T-helper 1 cell treated with Interleukin-12 subunit alpha and Interleukin-12 subunit beta and Interleukin-4 antibody, amounts not matched to agents 30 μg/mL and 1 μg/mL, for 36 hours (primary cell): ENCODE measurements around the gene ZNF808.
"Not testable (repeated sequence)": the region's sequence is repeated elsewhere in the genome, so short reads cannot be mapped to it uniquely, and the experiment has no call there.

Experiments used
- H3K27ac Mint-ChIP-seq: one replicate; pipeline ENCODE4 v1.8.0; 2021; ENCODE audit warnings: mild to moderate bottlenecking, mixed read lengths
- H3K27me3 Mint-ChIP-seq: one replicate; pipeline ENCODE4 v1.8.0; 2021; ENCODE audit warnings: low read depth, mixed read lengths
- H3K36me3 Mint-ChIP-seq: one replicate; pipeline ENCODE4 v1.8.0; 2021; ENCODE audit warnings: low read depth, mixed read lengths
- H3K4me1 Mint-ChIP-seq: one replicate; pipeline ENCODE4 v1.8.0; 2021; ENCODE audit warnings: low read depth, mixed read lengths
- H3K4me3 Mint-ChIP-seq: one replicate; pipeline ENCODE4 v1.8.0; 2021; ENCODE audit warnings: mild to moderate bottlenecking, moderate library complexity, mixed read lengths
- H3K9me3 Mint-ChIP-seq: one replicate; pipeline ENCODE4 v1.8.0; 2021; ENCODE audit warnings: mixed read lengths

ZNF808 gene

GRCh38 chr19:52520013-52520412 lies 7.5 kb upstream of the ZNF808 start:
- Mint-ChIP-seq H3K9me3 (peaks cover 70% of the 10 kb centered on the region), H3K27me3 (no peaks in the 10 kb centered on the region), H3K36me3 (no peaks in the 10 kb centered on the region), H3K4me1 (no peaks in the 10 kb centered on the region), H3K27ac (no peak overlapping the region), H3K4me3 (no peak overlapping the region)

- peaks cover 49% of the 10 kb centered on the region for H3K9me3 Mint-ChIP-seq
- no peaks in the 10 kb centered on the region for H3K27me3 Mint-ChIP-seq
- no peak overlapping the region for H3K27ac Mint-ChIP-seq
- no peaks in the 10 kb centered on the region for H3K36me3 Mint-ChIP-seq
- no peak overlapping the region for H3K4me3 Mint-ChIP-seq
- H3K4me1 Mint-ChIP-seq, result peaks cover 3% of the 10 kb centered on the region
Observed at GRCh38 chr19:52522551-52522950, 4.9 kb upstream of the ZNF808 start.

DNA sequence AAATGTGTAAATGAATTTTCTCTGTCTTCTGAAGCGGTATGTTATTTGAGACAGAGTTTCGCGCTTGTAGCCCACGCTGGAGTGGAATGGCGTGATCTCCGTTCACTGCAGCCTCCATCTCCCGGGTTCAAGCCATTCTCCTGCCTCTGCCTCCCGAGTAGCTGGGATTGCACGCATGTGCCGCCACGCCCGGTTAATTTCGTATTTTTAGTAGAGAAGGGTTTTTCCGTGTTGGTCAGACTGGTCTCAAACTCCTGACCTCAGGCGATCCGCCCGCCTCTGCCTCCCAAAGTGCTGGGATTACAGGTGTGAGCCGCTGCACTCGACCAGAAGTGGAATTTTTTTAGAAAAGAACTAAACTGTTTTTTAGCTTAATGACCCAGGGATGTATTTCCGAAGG lies 3.4 kb upstream of the ZNF808 start:
- Mint-ChIP-seq H3K27ac (no peak overlapping the region), H3K27me3 (no peaks in the 10 kb centered on the region), H3K4me3 (no peak overlapping the region), H3K4me1 (peaks cover 13% of the 10 kb centered on the region), H3K36me3 (peaks cover 10% of the 10 kb centered on the region), H3K9me3 (peaks cover 36% of the 10 kb centered on the region)

DNA sequence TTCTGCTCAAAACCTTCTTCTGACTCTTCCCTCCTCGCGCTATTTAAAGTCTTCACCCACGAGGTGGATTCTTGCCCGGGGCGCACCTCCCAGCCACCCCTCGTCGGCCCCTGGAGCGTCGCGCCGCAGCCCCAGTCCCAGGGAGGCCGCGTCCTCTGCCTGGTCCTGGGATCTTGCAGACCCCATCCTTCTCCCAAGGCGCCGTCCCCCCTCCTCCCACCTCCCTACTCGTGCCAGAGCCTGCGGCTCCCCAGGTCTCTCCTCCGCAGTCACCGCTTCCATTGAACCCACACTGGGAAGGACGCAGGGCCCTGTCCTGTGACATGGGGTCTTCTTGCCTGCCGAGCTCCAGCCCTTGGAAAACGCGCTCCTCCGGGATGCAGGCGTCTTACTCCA lies 486 bp downstream of the ZNF808 start:
- no peaks in the 10 kb centered on the region for H3K27me3 Mint-ChIP-seq
- peak overlapping the region; percentile 91 for H3K4me3 Mint-ChIP-seq
- peaks cover 17% of the 10 kb centered on the region for H3K4me1 Mint-ChIP-seq
- peaks cover 28% of the 10 kb centered on the region for H3K36me3 Mint-ChIP-seq
- peak overlapping the region; percentile 91 for H3K27ac Mint-ChIP-seq
- peaks cover 22% of the 10 kb centered on the region for H3K9me3 Mint-ChIP-seq

- H3K4me1 Mint-ChIP-seq, result peaks cover 29% of the 10 kb centered on the region
- H3K4me3 Mint-ChIP-seq, result no peak overlapping the region
- H3K27me3 Mint-ChIP-seq, result no peaks in the 10 kb centered on the region
- H3K27ac Mint-ChIP-seq, result no peak overlapping the region
- H3K9me3 Mint-ChIP-seq, result peaks cover 19% of the 10 kb centered on the region
- peaks cover 54% of the 10 kb centered on the region for H3K36me3 Mint-ChIP-seq
Observed at GRCh38 chr19:52532480-52532879, 5.0 kb downstream of the ZNF808 start.

DNA sequence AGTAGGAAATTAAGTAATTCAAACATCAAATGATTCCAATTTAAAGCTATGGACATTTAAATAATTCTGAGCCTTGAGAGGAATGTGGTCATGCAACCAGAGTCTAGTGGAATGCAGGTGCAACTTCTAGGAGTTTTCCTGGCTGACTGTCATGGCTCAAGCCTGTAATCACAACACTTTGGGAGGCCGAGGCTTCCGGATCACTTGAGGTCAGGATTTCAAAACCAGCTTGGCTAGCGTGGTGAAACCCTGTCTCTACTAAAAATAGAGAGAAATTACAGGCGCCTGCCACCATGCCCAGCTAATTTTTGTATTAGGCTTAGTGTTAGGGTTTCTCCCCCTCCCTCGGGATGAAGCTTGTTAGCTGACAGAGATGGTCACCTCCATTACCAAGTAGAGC lies 6.4 kb downstream of the ZNF808 start:
- Mint-ChIP-seq H3K27ac (no peak overlapping the region), H3K4me1 (peaks cover 20% of the 10 kb centered on the region), H3K9me3 (peaks cover 25% of the 10 kb centered on the region), H3K4me3 (no peak overlapping the region), H3K36me3 (peaks cover 52% of the 10 kb centered on the region), H3K27me3 (no peaks in the 10 kb centered on the region)

DNA sequence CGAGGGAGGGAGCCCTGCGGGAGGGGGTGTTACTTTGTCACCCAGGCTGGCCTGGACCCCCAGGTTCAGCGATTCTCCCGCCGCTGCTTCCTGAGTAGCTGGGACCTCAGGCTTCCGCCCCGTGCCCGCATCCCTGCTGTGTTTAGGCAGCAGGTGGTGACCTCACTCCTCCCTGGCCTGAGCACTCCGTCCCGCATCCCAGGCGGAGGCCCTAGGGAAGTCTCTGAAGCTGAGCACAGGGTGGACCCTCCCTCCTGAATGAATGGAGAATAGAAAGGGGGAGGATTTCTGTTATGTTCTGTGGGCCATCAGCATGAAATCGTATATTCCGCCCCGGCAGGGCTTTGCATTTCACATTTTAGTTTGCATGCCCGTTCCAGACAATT lies 7.9 kb downstream of the ZNF808 start:
- peaks cover 19% of the 10 kb centered on the region for H3K4me1 Mint-ChIP-seq
- H3K27ac Mint-ChIP-seq, result peak overlapping the region; percentile 98
- H3K9me3 Mint-ChIP-seq, result peaks cover 30% of the 10 kb centered on the region
- peaks cover 53% of the 10 kb centered on the region for H3K36me3 Mint-ChIP-seq
- not testable (repeated sequence) for H3K27me3 Mint-ChIP-seq
- peak overlapping the region; percentile 94 for H3K4me3 Mint-ChIP-seq

DNA sequence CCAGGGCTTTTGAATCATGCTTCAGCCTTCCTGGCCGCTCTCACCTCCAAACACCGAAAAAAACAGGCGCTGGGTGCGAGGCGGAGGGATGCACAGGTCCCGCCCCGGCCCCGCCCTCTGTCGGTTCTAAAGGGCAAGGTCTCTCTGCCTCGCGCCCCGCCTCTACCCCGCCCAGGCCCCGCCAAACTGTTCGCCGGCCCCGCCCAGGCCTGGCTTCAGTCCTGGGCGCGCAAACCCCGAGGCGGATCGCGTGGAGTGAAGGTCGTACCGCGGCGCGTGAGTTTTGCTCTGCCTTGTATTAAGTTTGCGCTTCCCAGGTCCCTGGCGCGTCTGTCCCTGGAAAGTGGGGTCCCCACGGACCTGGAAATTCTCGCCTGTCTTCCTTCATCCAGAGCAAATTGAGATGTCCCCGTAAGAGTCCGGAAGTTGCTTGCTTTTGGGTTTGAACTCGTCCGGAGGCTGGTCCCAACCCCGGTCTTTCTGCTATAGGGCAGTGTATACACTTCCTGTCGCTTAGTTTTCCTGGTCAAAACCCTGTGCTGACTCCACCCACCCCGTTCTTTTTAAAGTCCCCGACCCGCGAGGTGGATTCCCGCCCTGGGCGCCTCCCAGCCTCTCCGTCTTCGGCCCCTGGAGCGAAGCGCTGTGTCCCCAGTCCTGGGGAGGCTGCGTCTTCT lies 8.4 kb downstream of the ZNF808 start:
- Mint-ChIP-seq H3K36me3 (peaks cover 58% of the 10 kb centered on the region), H3K4me3 (peak overlapping the region; percentile 94), H3K4me1 (peaks cover 18% of the 10 kb centered on the region), H3K27ac (peak overlapping the region; percentile 98), H3K9me3 (peaks cover 35% of the 10 kb centered on the region), H3K27me3 (no peaks in the 10 kb centered on the region)

GRCh38 chr19:52536448-52536800 lies 9.0 kb downstream of the ZNF808 start:
- peaks cover 16% of the 10 kb centered on the region for H3K4me1 Mint-ChIP-seq
- H3K27ac Mint-ChIP-seq, result peak overlapping the region; percentile 98
- H3K4me3 Mint-ChIP-seq, result peak overlapping the region; percentile 94
- peaks cover 31% of the 10 kb centered on the region for H3K9me3 Mint-ChIP-seq
- H3K36me3 Mint-ChIP-seq, result peaks cover 59% of the 10 kb centered on the region
- H3K27me3 Mint-ChIP-seq, result no peaks in the 10 kb centered on the region

- H3K36me3 Mint-ChIP-seq, result peaks cover 63% of the 10 kb centered on the region
- not testable (repeated sequence) for H3K4me3 Mint-ChIP-seq, H3K27ac Mint-ChIP-seq, H3K27me3 Mint-ChIP-seq
- H3K9me3 Mint-ChIP-seq, result peaks cover 45% of the 10 kb centered on the region
- H3K4me1 Mint-ChIP-seq, result peaks cover 32% of the 10 kb centered on the region
Observed at GRCh38 chr19:52538815-52539214, 11.3 kb downstream of the ZNF808 start.

DNA sequence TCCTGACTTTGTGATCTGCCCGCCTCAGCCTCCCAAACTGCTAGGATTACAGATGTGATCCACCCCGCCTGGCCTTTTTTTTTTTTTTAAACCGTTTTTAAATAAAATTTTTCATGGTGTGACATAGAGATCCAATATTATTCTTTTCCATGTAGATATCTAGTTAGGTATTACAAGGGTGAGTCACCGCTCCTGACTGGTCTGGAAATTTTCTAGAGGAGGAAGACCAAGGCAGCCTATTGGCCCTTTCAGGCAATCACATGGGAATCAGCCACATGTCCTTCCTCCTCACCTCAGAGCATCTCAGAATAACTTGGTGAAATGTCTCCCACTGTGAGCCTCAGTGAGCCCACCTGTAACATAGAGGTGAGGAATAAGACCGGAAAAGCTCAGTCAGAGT lies 13.7 kb downstream of the ZNF808 start:
- not testable (repeated sequence) for H3K27ac Mint-ChIP-seq, H3K27me3 Mint-ChIP-seq, H3K4me3 Mint-ChIP-seq
- H3K4me1 Mint-ChIP-seq, result peaks cover 27% of the 10 kb centered on the region
- peaks cover 50% of the 10 kb centered on the region for H3K9me3 Mint-ChIP-seq
- peaks cover 70% of the 10 kb centered on the region for H3K36me3 Mint-ChIP-seq

DNA sequence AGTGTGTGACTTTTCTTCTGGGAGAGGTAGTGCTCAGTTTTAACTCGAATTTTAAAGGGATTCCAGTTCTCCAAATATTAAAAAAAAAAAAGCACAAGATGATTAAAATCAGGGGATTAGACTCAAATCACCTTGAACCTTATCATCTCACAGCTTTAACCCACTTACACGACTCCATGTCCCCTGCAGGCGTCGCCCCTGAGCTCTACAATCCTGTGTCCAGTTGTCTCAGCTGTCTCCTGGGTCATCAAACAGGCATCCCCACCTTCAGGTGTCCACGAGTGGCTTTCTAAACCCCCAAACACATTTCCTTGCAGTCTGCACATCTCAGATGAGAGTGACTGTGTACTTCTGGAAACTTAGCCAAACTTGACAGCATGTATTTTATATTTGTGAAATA lies 14.1 kb downstream of the ZNF808 start:
- Mint-ChIP-seq H3K27ac (no peak overlapping the region), H3K27me3 (no peaks in the 10 kb centered on the region), H3K36me3 (peaks cover 70% of the 10 kb centered on the region), H3K9me3 (peaks cover 46% of the 10 kb centered on the region), H3K4me3 (no peak overlapping the region), H3K4me1 (peaks cover 23% of the 10 kb centered on the region)

- not testable (repeated sequence) for H3K27me3 Mint-ChIP-seq
- peaks cover 69% of the 10 kb centered on the region for H3K36me3 Mint-ChIP-seq
- peak overlapping the region; percentile 74 for H3K27ac Mint-ChIP-seq
- peaks cover 50% of the 10 kb centered on the region for H3K9me3 Mint-ChIP-seq
- peaks cover 18% of the 10 kb centered on the region for H3K4me1 Mint-ChIP-seq
- H3K4me3 Mint-ChIP-seq, result peak overlapping the region; percentile 38
Observed at GRCh38 chr19:52542541-52542940, 15.1 kb downstream of the ZNF808 start.

DNA sequence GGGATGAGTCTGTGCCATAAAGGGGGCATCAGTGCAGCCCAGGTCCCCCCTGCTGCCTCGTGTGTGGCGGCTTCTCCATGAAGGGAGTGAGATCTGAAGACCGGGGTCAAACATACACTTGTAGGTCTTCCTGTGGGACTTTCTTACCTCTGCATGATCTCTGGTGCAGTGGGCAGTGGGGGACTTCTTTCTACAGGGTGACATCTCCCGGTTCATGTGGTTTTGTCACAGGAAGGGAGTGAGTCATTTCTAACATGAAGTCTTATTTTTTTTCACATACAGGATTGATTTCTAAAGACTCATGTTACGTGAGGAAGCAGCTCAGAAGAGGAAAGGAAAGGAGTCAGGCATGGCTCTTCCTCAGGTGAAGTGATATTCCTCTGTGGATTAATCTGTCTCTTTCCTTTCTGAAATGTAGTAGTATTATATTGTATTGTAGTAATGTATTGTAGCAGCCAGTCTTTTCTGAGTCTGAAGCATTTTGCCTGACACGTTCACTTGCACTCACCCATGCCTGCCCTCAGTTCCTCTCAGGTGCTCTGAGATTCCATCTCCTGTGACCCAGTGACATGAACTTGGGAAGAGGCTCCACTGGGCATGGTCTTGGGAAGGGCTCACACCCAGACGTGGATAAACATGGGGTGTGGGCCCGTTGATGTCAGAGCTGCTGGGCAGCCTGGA lies 15.7 kb downstream of the ZNF808 start:
- Mint-ChIP-seq H3K4me3 (peak overlapping the region; percentile 38), H3K27me3 (no peaks in the 10 kb centered on the region), H3K36me3 (peaks cover 75% of the 10 kb centered on the region), H3K9me3 (peaks cover 53% of the 10 kb centered on the region), H3K4me1 (peaks cover 18% of the 10 kb centered on the region), H3K27ac (peak overlapping the region; percentile 74)

DNA sequence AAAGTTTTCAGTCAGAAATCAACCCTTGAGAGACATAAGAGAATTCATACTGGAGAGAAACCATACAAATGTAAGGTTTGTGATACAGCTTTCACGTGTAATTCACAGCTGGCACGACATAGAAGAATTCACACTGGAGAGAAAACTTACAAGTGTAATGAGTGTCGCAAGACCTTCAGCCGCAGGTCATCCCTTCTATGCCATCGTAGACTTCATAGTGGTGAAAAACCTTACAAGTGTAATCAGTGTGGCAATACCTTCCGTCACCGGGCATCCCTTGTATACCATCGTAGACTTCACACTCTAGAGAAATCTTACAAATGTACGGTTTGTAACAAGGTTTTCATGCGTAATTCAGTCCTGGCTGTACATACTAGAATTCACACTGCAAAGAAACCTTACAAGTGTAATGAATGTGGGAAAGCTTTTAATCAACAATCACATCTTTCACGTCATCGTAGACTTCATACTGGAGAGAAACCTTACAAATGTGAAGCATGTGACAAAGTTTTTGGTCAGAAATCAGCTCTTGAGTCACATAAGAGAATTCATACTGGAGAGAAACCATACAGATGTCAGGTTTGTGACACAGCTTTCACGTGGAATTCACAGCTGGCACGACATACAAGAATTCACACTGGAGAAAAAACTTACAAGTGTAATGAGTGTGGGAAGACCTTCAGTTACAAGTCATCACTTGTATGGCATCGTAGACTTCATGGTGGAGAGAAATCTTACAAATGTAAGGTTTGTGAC lies 26.9 kb downstream of the ZNF808 start:
- H3K27ac Mint-ChIP-seq, result no peak overlapping the region
- peaks cover 83% of the 10 kb centered on the region for H3K36me3 Mint-ChIP-seq
- no peaks in the 10 kb centered on the region for H3K4me1 Mint-ChIP-seq
- no peak overlapping the region for H3K4me3 Mint-ChIP-seq
- no peaks in the 10 kb centered on the region for H3K27me3 Mint-ChIP-seq
- peaks cover 62% of the 10 kb centered on the region for H3K9me3 Mint-ChIP-seq
